Measurements from ENCODE around the gene ZNF423. TPM values are rescaled to one million over a fixed set of nuclear protein-coding genes. Genes with fewer than 3 reads are reported as not detected.

The ZNF423 gene
- total RNA-seq, 3 donors from 2014 or later (not counting 1 experiment from before 2014, with no cell fraction given): not detected

- intact Hi-C loops (cut with micrococcal nuclease): no loop called here
- WGBS (ENCODE audit: insufficient coverage): 41% methylated on average over 6 of the region's 7 CpGs
- Mint-ChIP-seq H3K9me3 (no peaks in the 10 kb centered on the region), H3K27me3 (ENCODE audit: low read depth in 2 of 2) (no peaks in the 10 kb centered on the region), H3K4me3 (no peak overlapping the region), H3K27ac (no peak overlapping the region), H3K4me1 (no peaks in the 10 kb centered on the region), H3K36me3 (no peaks in the 10 kb centered on the region)
- H3K27ac ChIP-seq (ENCODE audit: low read length): no peak overlapping the region
- no peaks in the 10 kb centered on the region for H3K9me3 ChIP-seq (ENCODE audit: control insufficient read depth, insufficient read depth, low read length)
- peaks cover 4% of the 10 kb centered on the region for H3K4me1 ChIP-seq (ENCODE audit: control insufficient read depth, insufficient read depth, low read length)
- ATAC-seq (no peak), DNase-seq (no peak)
- no peaks in the 10 kb centered on the region for H3K27me3 ChIP-seq (ENCODE audit: control insufficient read depth, insufficient read depth, low read length)
- TF ChIP-seq CTCF (IDR thresholded peaks at IDR 0.05): no peak
- H3K36me3 ChIP-seq (ENCODE audit: control insufficient read depth, insufficient read depth, low read length): no peaks in the 10 kb centered on the region
- no peak overlapping the region for H3K4me3 ChIP-seq (ENCODE audit: low read length)
These were observed 361.4 kb downstream of the ZNF423 start for GRCh38 chr16:49494474-49494873.

DNA sequence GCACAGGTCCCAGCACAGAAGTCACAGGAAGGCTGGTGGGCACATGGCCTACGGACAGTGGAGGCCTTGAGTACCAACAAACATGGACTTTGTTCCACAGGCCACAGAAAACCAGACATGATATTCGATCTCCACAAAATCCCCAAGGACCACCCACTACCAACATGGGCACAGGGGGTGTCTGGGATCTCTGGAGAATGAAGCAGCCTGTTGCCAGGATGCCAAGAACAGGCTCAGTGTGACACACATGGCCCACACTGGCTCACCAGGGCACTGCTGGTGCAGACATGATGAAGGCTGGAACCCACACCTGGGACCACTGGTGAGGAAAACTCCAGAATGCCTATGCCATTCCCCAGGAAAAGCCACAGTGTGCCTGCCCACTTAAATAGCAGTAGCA, 362.1 kb downstream of the ZNF423 start:
- Mint-ChIP-seq H3K9me3 (no peaks in the 10 kb centered on the region), H3K27ac (no peak overlapping the region), H3K4me3 (no peak overlapping the region), H3K27me3 (ENCODE audit: low read depth in 2 of 2) (no peaks in the 10 kb centered on the region), H3K4me1 (no peaks in the 10 kb centered on the region), H3K36me3 (no peaks in the 10 kb centered on the region)
- ATAC-seq (no peak), DNase-seq (no peak)
- Histone ChIP-seq H3K27me3 (ENCODE audit: control insufficient read depth, insufficient read depth, low read length) (no peaks in the 10 kb centered on the region), H3K27ac (ENCODE audit: low read length) (no peak overlapping the region), H3K4me3 (ENCODE audit: low read length) (no peak overlapping the region), H3K4me1 (ENCODE audit: control insufficient read depth, insufficient read depth, low read length) (peaks cover 4% of the 10 kb centered on the region), H3K9me3 (ENCODE audit: control insufficient read depth, insufficient read depth, low read length) (no peaks in the 10 kb centered on the region), H3K36me3 (ENCODE audit: control insufficient read depth, insufficient read depth, low read length) (no peaks in the 10 kb centered on the region)
- intact Hi-C loops (cut with micrococcal nuclease): no loop called here
- WGBS (ENCODE audit: insufficient coverage): 84% methylated on average over 2 of the region's 2 CpGs
- no peak for TF ChIP-seq CTCF (IDR thresholded peaks at IDR 0.05)

GRCh38 chr16:49492896-49493626, 362.9 kb downstream of the ZNF423 start:
- Histone ChIP-seq H3K4me3 (ENCODE audit: low read length) (no peak overlapping the region), H3K27ac (ENCODE audit: low read length) (no peak overlapping the region), H3K36me3 (ENCODE audit: control insufficient read depth, insufficient read depth, low read length) (no peaks in the 10 kb centered on the region), H3K4me1 (ENCODE audit: control insufficient read depth, insufficient read depth, low read length) (peaks cover 4% of the 10 kb centered on the region), H3K27me3 (ENCODE audit: control insufficient read depth, insufficient read depth, low read length) (no peaks in the 10 kb centered on the region), H3K9me3 (ENCODE audit: control insufficient read depth, insufficient read depth, low read length) (no peaks in the 10 kb centered on the region)
- ATAC-seq (no peak), DNase-seq (no peak)
- Mint-ChIP-seq H3K27me3 (ENCODE audit: low read depth in 2 of 2) (no peaks in the 10 kb centered on the region), H3K4me3 (no peak overlapping the region), H3K27ac (no peak overlapping the region), H3K4me1 (no peaks in the 10 kb centered on the region), H3K9me3 (no peaks in the 10 kb centered on the region), H3K36me3 (no peaks in the 10 kb centered on the region)
- WGBS (ENCODE audit: insufficient coverage): 90% methylated on average over 16 of the region's 16 CpGs
- intact Hi-C loops (cut with micrococcal nuclease): no loop called here
- TF ChIP-seq CTCF (IDR thresholded peaks at IDR 0.05): no peak
